ENCODE data around the gene FRMD1.

Gene FRMD1

GRCh38 chr6:168075787-168076202 is 3.2 kb downstream of the FRMD1 start:
- no peak for DNase-seq

DNA sequence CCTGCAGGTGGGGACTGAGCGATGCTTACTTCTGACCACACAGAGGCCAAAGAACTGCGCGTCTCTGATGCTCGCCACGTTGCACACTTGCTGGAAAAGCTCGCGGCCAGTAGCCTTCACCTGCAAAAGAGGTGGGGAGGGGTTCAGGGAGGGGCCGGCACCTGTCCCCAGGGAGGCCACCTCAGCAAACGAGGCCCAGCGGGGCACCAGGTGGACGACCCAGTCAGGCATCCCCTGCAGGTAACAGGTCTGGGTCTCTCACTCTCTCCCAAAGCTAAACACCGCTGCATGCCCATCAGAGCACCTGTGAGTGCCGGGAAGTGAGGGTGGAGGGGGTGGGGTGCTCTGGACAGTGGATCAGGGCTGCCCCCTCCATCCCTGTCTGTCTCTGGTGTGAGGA is 3.8 kb downstream of the FRMD1 start:
- no peak for DNase-seq

GRCh38 chr6:168073937-168074730 is 4.9 kb downstream of the FRMD1 start:
- DNase-seq = no peak

DNA sequence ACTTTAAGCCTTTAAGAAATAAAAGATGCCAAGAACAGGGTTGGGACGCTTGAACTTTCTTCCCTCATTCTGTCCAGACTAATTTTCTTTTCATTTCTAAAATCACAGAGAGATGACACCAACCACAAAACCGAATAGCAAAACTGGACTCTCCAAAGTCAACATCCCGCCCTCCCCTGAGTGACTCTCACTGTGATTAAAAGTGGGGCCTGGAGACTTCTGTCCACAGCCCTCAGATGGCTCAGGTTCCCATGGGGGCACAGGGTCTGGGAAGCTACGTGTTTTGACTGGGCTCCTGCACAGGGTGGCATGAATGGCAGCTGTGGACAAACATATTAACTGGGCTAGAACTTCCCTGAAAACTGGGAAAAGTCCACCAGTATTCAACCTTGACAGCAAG is 6.3 kb downstream of the FRMD1 start:
- DNase-seq = no peak

DNA sequence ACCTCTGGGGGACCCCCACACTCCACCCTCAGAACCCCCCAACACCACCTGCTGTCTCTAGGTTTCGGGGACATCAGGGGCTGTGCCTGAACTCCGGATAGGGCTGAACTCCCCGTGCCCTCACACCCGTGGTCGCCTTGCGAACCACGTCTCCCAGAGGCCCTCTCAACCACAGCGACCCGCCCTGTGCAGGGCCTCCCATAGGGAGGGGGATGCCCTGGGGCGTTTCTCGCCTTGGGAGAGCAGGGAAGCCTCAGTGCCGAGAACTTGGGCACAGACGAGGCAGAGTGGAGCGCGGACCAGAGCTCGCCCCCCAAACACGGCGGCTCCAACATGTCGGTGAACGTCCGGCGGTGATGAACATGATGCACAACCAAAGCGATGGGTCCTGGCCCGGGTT is 6.8 kb downstream of the FRMD1 start:
- no peak for DNase-seq

GRCh38 chr6:168071620-168072019 is 7.4 kb downstream of the FRMD1 start:
- no peak for DNase-seq

DNA sequence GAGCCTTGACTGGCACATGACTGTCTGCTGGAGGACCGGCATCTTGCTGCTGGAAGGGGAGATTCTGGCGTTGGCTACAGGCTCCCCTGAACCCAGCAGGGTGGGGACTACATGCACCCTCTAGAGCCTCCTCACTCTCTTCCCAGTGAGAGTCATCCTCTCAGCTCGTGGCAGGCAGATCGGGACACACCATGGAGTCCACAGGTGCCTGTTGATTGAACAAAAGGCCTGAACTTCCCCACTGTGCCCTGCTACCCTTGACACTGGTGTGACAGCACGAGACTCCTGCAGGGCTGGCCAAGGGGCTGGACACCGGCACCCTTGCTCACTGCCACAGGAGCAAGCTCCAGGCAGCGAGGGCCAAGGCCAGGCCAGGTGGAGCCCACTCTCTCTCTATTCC is 8.2 kb downstream of the FRMD1 start:
- no peak for DNase-seq

GRCh38 chr6:168067081-168067759 is 11.8 kb downstream of the FRMD1 start:
- no peak for DNase-seq

DNA sequence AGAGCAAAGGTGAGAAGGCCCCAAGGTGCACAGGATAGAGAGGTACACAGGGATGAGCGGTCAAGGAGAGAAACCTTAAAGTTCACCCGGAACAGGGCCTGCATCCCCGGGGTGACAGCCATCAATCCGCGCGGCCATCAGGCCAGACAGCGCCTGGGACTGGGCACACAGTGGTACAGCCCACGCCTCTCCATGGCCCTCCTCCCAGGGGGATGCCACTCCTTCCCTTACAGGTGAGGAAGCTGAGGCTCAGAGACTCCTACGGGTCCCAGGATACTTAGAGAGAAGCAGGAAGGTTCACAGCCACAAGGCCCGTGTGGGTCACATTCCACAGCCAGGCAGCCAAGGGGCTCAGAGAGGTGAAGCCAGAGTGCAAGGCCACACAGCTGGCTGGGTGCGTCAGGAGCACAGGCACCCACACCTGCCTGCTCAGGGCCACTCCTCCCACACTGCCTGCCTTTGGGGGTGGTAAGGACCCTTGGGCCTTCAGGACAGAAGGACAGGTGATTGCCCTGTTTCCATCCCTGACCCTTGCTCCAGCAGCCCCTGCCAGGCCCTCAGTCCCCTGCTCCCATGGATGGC is 14.7 kb downstream of the FRMD1 start:
- DNase-seq = no peak

DNA sequence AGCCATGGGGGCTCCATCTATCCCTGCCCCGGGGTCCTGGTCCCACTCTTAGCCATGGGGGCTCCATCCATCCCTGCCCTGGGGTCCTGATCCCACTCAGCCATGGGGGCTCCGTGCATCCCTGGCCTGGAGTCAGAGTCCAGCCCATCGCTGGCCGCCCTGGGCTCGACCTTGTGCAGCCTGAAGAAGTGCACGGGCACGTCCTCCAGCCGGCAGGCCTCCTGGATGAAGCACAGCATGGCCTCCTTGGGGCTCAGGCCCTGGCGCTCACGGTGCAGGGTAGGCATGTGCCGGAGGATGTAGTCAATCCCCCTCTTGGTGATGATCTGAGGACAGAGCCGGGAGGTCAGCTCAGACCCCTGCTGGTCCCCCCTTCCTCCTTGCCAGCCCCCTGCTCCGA is 15.6 kb downstream of the FRMD1 start:
- no peak for DNase-seq

GRCh38 chr6:168062346-168063289 is 16.4 kb downstream of the FRMD1 start:
- no peak for DNase-seq

GRCh38 chr6:168061269-168062210 is 17.5 kb downstream of the FRMD1 start:
- no peak for DNase-seq

DNA sequence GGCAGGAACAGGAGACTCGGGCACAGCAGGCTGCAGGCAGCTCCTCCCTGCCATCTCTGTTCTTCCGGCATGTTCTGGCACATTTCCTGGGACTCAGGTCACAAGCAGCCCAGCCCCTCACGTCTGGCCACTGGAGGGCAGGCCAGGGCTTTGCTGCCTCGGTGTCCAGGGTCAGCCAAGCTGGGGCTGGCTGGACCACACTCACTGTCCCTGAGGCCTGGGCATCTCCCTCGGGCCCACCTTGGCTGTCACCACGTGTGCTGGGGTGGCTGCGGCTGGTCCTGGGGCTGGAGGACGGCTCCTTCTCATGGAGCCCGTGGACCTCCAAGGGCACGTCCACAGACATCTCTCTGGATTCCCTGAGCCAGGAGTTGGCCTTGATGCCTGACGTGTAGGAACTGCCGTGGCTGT is 18.5 kb downstream of the FRMD1 start:
- DNase-seq = no peak

- no peak for DNase-seq
Measured at GRCh38 chr6:168058691-168059551, 20.1 kb downstream of the FRMD1 start.

DNA sequence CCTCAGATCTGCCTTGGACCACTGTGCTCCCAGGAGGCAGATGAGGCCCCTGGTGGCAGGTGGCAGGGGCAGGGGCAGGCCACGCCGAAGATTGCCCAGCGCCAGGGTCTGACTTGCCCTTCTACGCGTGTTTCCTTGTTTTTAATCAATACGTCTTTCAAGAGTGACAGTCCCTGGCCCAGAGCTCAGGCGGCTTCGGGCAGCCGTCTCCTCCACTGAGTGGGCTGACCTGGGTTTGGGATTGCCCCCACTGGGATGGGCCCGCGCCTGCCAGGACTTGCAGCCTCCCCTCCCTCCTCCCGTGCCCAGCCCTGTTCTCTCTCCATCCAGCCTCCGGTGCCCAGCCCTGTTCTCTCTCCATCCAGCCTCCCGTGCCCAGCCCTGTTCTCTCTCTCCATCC is 21.2 kb downstream of the FRMD1 start:
- no peak for DNase-seq

GRCh38 chr6:168056892-168057527 is 22.0 kb downstream of the FRMD1 start:
- no peak for DNase-seq

- DNase-seq = no peak
Measured at GRCh38 chr6:168055696-168056489, 23.1 kb downstream of the FRMD1 start.

DNA sequence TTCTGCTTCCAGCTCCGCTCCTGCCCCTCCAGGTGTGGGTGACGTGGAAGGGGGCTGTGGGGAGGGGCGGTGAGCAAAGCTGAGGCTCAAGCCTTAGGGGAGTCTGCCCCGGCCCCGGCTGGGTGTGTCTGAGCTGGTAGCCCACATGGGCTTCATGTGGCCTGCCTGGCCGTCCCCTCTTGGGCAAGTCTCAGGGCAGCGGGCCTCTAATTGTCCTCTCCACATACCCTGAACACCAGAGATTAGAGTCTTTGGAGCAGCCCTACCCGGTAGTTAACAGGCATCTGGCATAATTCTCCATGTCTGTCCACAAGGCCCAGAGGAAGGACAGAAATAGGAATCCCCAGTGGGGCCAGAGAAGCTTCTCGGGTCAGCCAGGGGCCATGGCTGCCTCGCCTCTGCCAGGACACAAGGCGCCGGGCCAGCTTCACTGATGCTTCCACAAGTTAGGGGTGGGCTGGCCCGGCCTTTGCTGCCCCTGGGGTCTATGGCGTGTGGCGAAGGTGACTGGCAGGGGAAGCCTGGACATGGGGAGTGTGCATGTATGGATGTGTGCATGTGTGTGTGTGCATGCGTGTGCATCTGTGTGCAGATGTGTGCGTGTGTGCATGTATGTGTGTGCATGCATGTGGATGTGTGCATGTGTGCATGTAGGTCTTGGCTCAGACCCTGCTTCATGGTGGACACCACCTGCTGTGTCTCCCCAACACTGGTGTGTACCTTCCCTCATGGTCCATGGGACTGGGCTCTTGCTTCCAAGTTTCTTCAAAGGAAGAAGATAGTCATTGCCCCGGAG is 24.0 kb downstream of the FRMD1 start:
- DNase-seq = no peak
